ENCODE results near the gene POLK.
"Not testable (repeated sequence)": the region's sequence is repeated elsewhere in the genome, so short reads cannot be mapped to it uniquely, and the experiment has no call there.

Gene POLK

GRCh38 chr5:75510836-75511434 is 756 bp upstream of the POLK start:
- DNase-seq: no peak

- no peak for DNase-seq
Measured at GRCh38 chr5:75512383-75513074, 838 bp downstream of the POLK start.

- no peak for DNase-seq
Measured at GRCh38 chr5:75513841-75514240, 2.1 kb downstream of the POLK start.

- no peak for DNase-seq
Measured at GRCh38 chr5:75514323-75514722, 2.6 kb downstream of the POLK start.

- no peak for DNase-seq
Measured at GRCh38 chr5:75519761-75520160, 8.1 kb downstream of the POLK start.

- DNase-seq: no peak
Measured at GRCh38 chr5:75521195-75521594, 9.5 kb downstream of the POLK start.

- no peak for DNase-seq
Measured at GRCh38 chr5:75522025-75522424, 10.3 kb downstream of the POLK start.

- DNase-seq: no peak
Measured at GRCh38 chr5:75522542-75522941, 10.9 kb downstream of the POLK start.

GRCh38 chr5:75523275-75523674 is 11.6 kb downstream of the POLK start:
- DNase-seq: no peak

- no peak for DNase-seq
Measured at GRCh38 chr5:75524071-75524470, 12.4 kb downstream of the POLK start.

- DNase-seq: no peak
Measured at GRCh38 chr5:75524591-75524990, 12.9 kb downstream of the POLK start.

- no peak for DNase-seq
Measured at GRCh38 chr5:75525344-75525743, 13.7 kb downstream of the POLK start.

- DNase-seq: no peak
Measured at GRCh38 chr5:75526070-75526469, 14.4 kb downstream of the POLK start.

- DNase-seq: no peak
Measured at GRCh38 chr5:75529185-75529584, 17.5 kb downstream of the POLK start.

- DNase-seq: no peak
Measured at GRCh38 chr5:75532190-75532589, 20.5 kb downstream of the POLK start.

- DNase-seq: not testable (repeated sequence)
Measured at GRCh38 chr5:75533716-75534115, 22.0 kb downstream of the POLK start.

- no peak for DNase-seq
Measured at GRCh38 chr5:75534734-75535133, 23.0 kb downstream of the POLK start.

- no peak for DNase-seq
Measured at GRCh38 chr5:75536147-75536546, 24.5 kb downstream of the POLK start.

GRCh38 chr5:75536694-75537360 is 25.1 kb downstream of the POLK start:
- no peak for DNase-seq

- DNase-seq: no peak
Measured at GRCh38 chr5:75538211-75538610, 26.5 kb downstream of the POLK start.

GRCh38 chr5:75545131-75545530 is 33.4 kb downstream of the POLK start:
- no peak for DNase-seq

- no peak for DNase-seq
Measured at GRCh38 chr5:75546830-75547229, 35.1 kb downstream of the POLK start.

GRCh38 chr5:75547812-75548211 is 36.1 kb downstream of the POLK start:
- no peak for DNase-seq

GRCh38 chr5:75550597-75550996 is 38.9 kb downstream of the POLK start:
- no peak for DNase-seq

All from activated CD8-positive, alpha-beta memory T cell treated with anti-CD3 and anti-CD28 coated beads, Interleukin-2, amount 50 U/mL, for 48 hours (primary cell).